A204.1 (cell line): ENCODE measurements around the gene RPUSD4.
A peak's percentile ranks its signal among the peaks of the same experiment; 100 is the strongest.
"Not testable (repeated sequence)": the region's sequence is repeated elsewhere in the genome, so short reads cannot be mapped to it uniquely, and the experiment has no call there.

Experiments
- FAIRE-seq: peaks from 2 replicates; lab custom pipeline; 2012; peaks lifted over from hg19 to GRCh38; lab: Jason Lieb, UNC

Gene RPUSD4, protein sequence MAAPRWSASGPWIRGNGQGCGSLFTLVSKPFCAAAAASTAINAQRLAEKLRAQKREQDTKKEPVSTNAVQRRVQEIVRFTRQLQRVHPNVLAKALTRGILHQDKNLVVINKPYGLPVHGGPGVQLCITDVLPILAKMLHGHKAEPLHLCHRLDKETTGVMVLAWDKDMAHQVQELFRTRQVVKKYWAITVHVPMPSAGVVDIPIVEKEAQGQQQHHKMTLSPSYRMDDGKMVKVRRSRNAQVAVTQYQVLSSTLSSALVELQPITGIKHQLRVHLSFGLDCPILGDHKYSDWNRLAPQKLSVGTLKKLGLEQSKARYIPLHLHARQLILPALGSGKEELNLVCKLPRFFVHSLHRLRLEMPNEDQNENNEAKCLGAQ

DNA sequence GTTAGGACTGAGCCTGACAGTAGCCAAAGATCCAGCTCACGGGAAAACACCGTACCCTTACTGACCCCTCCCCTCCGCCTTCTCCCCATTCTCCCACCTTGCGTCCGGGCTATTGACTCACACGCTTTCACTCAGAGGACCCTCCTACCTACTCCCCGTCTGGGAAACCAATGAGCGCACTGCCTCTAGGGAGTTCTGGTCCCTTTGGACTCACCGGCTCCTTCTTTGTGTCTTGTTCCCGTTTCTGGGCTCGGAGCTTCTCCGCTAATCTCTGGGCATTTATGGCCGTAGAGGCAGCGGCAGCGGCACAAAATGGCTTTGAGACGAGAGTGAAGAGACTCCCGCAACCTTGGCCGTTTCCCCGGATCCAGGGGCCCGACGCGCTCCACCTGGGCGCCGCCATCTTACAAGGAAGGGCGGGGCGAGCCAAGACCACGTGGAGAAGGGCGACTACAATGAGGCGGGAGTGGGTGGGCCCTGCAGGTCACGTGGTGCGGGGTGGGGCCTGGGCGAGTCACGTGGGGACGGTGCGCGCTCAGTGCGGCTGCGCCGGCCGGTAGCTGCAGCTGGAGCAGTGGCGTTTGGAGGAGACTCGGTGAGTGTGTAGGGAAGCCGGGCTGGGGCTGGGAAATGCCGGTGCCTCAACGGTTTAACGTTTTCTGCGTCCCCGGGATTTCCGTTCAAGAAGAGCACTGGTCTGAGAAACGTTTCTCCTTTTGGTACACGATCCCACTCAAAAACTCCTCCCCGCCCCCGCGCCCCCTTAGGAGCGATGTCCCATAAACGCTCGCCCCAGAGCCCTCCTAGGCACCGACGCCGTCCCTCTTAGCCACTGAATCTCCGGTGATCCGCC is at the start of gene RPUSD4, which contains the start of gene FAM118B:
RPUSD4 (minus strand) TSS at position 415 of the 853 bp plus-strand sequence; CDS start at position 403, 12 bp downstream.
FAM118B (plus strand) TSS at position 547 of the 853 bp plus-strand sequence. CDS start 23,220 bp downstream, outside the sequence.
- no peak for FAIRE-seq

DNA sequence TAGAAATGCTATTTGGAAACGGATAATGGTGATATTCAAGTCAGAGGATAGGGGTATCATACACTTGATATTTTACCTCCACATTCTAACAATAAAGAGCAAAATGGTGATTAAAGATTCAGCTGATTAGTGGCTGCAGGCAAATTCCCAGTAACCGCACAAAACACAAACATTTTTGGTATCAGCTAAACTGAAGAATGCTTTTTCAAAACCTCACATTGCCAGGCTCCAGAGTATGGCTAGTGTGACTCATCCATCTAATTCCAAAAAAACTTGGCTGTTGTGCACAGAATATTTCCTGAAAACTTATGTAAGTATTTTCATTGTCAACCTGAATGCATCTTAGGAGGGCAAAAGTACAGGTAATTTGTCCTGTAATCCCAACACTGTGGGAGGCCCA is 46.3 kb upstream of the RPUSD4 start:
- FAIRE-seq, result no peak

DNA sequence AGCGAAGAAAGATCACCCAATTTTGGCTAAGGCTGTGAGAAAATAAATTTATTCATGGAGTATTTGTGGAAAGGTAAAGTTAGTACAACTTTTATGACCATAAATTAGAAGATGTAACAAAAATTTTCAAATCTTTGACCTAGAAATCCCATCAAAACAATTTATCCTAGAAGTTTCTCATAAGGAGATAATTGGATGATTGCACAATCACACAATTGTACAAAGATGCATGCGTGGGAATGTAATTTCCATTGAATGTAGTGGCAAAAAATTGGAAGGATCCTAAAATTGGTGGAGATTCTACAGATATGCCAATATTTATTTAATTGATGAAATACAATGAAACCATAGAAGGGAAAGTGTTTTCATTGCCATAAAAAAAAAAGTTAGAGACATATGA is 45.7 kb upstream of the RPUSD4 start:
- FAIRE-seq, result no peak

DNA sequence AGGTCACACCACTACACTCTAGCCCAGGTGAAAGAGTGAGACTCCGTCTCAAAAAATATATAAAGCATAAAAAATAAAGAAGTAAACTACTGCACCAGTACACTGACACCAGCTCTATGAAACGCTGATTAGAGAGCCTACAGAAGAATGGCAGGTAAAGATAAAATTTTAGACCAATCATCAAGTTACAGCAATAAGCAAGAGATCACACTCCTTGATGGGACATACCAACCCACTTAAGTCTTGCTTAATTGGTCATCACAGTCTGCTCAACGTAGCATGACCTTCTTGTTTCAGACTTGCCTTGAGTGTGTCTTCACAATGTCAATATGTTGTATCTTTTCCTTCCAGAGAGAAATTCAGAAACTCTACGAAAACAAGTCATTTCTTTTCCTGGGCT is 44.8 kb upstream of the RPUSD4 start:
- FAIRE-seq, result no peak

DNA sequence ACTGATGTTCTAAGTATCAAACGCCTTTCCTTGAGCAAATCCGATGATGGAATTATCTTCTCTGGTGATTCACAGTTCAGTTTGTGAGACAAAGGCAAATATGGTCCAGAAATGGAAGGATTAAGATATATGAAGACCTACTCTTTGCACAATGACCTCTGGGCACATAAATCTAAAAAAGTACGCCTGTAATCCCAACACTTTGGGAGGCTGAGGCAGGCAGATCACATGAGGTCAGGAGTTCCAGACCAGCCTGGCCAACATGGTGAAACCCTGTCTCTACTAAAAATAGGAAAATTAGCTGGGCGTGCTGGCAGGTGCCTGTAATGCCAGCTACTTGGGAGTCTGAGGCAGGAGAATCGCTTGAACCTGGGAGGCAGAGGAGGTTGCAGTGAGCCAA is 44.1 kb upstream of the RPUSD4 start:
- not testable (repeated sequence) for FAIRE-seq

DNA sequence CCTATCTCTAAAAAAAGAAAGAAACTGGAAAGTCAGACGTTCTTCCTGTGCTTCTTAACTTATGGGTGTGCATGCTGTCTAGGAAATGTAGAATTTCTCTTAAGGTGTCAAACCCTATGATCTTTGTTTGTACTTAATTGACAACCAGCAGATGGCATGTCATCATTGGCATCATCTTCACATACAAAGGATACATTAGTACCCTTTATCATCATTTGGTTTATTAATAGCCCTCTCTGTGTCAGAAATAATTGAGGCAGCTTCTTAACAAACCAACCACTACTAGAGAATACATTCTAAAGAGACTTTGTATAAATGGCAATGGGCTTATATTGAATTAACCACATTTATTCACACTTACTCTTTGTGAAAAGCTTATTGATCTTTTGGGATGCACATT is 43.4 kb upstream of the RPUSD4 start:
- no peak for FAIRE-seq

DNA sequence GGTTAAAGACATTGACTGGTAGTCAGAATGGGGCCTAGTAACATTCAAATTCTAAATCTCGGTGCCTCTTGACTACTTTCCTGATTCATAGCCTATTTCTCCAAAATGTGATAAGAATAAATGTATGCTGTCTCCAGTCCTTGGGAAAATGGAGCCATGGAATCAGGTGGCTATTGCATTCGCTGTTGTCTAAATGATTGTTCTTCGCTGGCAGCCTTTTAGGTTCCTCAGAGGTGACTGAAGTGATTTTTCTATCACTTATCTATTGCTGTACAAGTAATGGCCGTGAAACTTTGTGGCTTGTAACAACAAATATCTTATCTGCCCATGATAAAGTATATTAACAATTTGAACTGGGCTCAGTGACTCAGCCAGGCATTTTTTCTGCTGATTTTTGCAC is 41.8 kb upstream of the RPUSD4 start:
- FAIRE-seq, result no peak

DNA sequence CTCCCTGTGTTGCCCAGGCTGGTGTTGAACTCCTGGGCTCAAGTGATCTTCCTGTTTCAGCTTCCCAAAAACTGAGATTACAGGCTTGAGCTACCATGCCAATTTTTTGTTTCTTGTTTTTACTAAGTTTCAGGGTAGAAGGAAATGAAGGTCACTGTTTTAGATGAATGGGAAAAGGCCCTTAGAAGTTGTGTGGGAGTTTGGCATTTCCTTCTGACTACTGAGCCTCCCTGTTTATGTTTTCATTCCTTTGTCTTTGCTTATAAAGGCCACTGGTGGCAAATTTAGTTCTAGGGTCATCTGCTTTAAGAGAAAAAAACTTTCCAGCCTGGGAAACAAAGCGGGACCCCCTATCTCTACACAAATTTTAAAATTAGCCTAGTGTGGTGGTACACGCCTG is 35.2 kb upstream of the RPUSD4 start:
- FAIRE-seq, result no peak

DNA sequence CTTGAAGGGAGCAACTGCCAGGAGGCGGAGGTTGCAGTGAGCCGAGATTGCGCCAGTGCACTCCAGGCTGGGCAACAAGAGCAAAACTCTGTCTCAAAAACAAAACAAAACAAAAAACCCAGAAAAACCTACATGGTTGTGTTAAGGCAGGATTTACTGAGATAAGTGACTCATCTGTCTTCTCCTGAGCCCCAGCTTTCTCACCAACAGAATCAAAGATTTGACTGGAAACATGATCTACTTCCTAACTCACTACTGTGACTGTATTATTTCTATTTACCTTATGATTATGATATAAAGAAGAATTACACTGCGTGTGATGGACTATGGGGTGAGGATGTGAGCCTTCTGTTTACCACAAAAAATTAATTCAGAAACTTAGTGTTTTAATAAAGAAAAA is 21.9 kb upstream of the RPUSD4 start:
- no peak for FAIRE-seq

DNA sequence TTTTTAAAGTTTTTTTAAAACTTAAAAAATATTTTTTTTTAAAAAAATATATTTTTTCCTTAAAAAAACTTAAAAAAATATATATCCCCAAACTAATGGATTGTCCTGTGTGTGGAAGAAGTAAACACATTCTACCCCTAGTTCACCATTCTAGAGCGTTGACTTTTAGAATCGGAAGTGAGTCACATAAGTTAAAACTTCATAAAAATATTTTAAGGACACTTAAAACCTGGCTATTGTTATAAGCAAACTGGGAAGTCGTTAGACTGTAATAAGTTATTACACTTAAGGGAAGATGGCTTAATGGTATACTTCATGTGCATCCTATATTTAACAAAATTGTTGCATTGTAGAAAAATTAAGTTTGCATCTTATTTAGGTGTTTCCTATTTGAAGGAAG is 21.2 kb upstream of the RPUSD4 start:
- FAIRE-seq, result peak; percentile 69

DNA sequence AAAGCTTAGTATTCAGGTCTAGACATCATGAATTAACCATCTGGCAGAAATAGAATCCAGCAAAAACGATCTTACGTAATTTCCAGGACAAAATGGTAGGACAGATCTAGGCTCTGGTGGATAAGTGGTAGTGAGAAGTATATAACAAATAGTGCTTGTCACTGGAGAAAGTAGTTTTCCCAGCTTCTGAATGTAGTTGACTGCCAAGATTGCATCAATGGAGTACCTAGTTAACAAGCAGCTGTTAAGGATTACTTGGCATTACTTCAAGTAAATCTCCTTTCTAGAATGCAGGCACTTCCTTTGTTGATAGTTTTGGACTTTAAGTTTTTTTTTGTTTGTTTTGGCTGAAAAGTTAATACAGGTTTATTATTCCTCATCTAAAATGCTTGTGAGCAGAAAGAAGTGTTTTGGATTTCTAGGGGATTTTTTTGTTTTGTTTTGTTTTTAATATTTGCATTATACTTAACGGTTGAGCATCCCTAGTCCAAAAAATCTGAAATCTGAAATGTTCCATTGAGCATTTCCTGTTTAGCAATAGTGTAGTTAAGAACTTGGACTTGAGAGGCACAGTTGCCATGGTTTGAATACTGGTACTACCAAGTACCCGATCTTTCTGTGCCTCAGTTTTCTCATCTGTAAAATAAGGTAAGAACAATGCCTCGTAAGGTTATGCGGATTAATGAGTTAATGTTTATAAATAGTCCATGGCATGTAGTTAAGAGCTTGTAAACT is 20.4 kb upstream of the RPUSD4 start:
- FAIRE-seq, result no peak

DNA sequence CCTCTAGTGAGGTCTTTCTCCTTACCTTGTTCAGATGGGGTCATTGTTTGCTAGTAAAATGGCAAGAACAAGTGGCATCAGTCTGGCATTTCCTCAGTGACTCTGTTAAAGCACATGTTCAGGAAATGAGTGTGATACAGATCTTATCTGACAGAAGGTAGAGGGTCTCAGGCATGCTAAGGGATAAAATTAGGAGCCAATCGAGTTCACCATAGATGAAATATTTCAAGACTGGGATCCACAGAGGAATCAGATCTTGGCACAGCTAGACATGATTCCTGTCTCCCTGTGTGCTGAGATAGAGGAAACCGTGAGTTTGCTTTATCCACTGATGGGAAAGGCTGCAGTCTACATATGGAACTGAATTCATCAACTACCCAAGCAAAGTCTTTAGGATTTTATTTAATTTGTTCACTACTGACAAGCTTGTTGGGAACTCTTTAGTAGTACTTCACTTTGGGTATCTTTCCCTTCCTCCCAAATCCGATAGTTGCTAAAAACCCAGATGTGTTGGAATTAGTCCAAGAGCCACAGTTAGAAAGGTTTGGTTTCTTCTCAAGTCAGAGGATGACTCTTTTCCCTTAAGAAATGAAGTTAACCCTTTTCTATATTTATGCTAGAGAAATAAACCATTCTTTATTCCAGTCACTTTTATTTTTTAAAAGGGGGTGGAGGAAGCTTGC is 18.5 kb upstream of the RPUSD4 start:
- no peak for FAIRE-seq

DNA sequence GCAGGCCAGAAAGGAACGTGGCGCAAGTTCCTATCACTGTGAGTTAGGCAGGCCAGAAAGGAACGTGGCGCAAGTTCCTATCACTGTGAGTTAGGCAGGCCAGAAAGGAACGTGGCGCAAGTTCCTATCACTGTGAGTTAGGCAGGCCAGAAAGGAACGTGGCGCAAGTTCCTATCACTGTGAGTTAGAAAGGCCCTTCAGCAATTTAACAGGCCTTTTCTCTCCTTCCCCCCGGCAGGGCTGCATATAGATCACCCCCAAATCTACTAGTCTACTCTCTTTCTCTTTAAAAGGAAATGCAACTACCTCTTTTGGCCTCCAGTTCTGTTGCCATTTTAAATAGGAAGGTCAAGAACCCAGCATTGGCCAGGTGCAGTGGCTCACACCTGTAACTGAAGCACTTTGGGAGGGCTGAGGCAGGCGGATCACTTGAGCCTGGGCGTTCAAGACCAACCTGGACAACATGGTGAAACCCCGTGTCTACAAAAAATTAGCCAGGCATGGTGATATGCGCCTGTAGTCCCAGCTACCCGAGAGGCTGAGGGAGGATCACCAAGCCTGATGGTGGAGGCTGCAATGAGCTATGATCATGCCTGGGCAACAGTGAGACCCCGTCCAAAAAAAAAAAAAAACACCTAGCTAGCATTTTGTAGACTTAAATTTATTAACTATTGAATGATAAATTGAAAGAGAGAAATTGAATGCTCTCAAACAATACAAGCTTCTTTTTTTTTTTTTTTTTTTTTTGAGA is 15.1 kb upstream of the RPUSD4 start:
- no peak for FAIRE-seq

DNA sequence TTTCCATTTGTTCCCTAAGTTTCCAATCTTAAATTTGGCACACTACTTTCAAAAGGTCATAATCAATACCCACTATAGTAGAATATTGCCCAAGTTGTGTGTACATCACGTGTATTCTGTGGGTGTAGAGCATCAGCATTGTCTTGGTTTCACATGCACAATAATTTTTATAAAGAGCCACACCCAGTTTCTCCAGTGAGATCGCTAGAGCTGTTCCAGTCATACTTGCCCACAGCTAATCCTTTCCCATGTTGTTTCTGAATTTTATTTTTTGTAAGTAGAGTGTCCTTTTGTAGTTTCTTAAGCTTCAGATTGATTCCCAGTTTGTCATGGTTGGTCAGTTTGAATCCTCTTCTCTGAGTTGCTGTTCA is 13.8 kb upstream of the RPUSD4 start:
- no peak for FAIRE-seq

DNA sequence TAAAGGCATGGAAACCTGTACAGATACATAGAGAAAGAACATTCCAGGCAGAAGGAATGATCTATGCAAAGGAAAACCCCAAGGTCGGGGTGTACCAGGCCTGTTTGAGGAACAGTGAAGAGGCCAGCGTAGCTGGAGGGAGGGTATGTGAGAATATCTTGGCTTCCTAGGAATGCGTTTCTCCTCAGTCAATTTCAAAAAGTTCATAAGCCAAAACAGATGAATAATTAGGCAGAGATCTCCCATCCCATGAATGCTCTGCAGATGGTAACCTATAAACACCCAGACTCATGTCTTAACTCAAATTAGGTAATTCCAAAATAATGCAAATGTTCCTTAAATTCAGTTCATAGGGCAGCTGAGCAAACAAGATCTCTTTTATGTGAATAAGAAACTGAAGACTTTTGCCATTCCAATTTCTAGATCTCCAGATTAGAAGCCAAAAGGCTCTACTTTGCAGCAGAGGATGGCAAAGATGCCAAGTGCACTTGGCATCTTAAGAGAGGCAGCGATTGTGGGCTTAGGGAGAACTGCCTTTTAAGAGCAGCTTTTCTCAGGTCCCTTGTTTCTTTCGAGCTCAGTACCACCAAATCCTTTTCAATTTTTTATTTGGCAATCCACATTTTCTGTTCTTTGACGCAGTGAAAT is 13.3 kb upstream of the RPUSD4 start:
- FAIRE-seq, result no peak

DNA sequence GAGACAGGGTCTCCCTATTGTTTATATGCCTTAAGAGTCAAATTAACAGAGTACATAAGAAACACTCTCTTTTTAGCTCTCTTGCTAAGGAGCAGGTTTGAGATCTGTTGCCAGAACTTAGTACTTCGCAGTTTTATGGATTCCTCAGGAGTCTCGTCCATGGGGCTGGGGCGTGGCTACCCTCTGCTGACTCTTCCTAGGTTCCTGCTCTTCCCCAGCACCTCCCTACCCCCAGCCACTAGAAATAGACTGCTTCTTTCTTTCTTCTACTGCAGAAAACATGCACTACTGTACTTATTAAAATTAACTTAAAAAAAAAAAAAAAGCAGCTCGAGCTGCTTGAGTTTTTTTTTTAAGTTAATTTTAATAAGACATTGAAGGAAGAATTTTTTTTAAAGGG is 8.1 kb upstream of the RPUSD4 start:
- FAIRE-seq, result no peak

DNA sequence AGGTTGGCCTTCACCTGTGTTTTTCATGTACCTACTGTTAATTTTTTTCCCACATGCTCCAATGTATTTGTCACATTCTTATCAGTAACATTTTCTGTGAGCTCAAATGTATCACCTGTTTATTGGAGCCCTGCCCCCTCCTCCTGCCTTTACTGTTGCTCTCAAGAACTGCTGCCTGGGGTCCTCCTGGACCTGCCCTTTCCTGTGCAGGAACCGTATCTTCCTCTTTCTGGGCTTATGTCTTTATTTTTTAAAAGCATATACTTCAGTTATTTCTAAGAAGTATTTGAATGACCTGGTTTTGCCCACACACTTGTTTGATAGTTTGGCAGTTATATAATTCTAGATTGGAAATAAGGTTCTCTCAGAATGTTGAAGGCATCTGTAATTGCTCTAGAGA is 6.0 kb upstream of the RPUSD4 start:
- no peak for FAIRE-seq

DNA sequence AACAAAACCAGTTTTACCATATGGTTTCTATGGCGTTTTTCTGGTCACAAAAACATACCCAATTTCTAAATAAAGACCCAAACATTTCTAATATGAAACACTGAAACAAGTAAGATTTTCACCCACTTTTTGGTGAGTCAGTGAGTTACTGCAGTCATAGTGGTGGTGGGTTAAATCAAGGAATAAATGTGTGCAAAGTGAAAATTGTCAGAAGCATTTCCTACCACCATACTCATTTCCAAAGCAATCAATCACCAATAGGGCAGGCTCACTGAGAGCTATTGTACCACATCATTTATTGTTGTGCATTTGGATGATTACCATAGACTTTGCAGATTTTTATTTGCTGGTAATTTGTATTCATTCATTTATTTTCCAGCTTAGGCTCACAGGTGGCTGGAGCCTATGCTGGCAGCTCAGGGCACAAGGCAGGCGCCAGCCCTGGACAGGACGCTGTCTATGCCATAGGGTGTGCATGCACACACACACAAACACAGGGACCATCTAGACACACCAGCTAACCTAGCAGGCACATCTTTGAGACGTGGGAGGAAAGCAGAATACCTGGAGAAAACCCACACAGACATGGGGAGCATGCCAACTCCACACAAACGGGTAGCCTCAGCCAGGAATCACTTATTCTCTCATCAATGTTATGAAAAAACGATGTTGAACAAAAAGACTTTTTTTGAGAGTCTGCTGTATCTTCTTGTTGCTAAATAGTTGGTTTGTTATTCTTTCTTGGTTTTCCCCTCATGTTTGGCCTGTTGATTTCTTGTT is 5.3 kb upstream of the RPUSD4 start:
- FAIRE-seq, result no peak

DNA sequence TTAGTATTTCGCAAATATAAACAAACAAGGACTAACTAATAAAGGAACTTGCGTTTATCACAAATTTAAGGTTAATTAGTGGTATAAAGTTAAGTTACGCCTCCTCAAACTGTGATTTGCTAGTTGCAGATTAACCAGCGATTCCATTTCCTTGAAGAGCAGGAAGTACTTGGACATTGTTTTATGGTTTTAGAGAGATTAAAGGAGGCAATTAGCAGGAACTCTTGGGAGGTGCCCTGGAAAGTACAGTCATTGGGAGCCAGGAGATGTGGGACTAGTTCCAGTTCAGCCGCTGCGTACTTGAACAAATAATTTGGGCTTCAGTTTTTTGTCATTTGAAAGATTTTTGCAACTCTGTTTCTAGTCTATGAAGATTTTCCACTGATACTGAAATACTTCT is 3.4 kb upstream of the RPUSD4 start:
- no peak for FAIRE-seq

DNA sequence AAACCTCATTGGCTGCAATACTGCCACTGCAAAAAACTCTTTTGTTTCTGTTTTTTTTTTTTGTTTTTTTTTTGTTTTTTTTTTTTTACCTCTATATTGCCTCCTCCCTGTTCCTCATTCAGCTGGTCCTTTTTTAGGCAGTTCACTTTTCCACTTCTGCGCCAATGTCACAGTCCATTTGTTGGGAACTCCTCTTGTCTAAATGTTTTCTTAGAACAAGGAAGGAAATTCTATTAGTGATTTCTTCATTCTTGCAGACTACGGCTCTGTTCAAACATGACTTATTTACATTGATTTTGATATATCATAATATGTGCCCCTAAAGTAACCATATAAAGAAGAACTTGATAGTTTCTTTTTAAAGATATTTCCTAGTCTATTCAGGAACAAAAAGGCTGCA is 3.0 kb upstream of the RPUSD4 start:
- no peak for FAIRE-seq
